IPS-15b (cell line): Measurements from ENCODE around the gene PRKCA.
"Not testable (repeated sequence)": the region's sequence is repeated elsewhere in the genome, so short reads cannot be mapped to it uniquely, and the experiment has no call there.

ENCODE experiments used
- H3K27me3 ChIP-seq: one replicate; pipeline ENCODE4 v1.6.1; 2013; ENCODE audit warnings: low read length; ENCODE audit not compliant: control insufficient read depth, insufficient read depth
- H3K36me3 ChIP-seq: one replicate; pipeline ENCODE4 v1.6.1; 2013; ENCODE audit warnings: low read length; ENCODE audit not compliant: control insufficient read depth, insufficient read depth
- H3K4me1 ChIP-seq: one replicate; pipeline ENCODE4 v1.6.1; 2013; ENCODE audit warnings: mild to moderate bottlenecking, low read length; ENCODE audit not compliant: control insufficient read depth, insufficient read depth
- H3K4me3 ChIP-seq: one replicate; pipeline ENCODE4 v1.5.1; 2013; ENCODE audit warnings: low read depth, low read length
- H3K9ac ChIP-seq: one replicate; pipeline ENCODE4 v1.6.1; 2013; ENCODE audit warnings: low read depth, mild to moderate bottlenecking, low read length
- H3K9me3 ChIP-seq: one replicate; pipeline ENCODE4 v1.6.1; 2013; ENCODE audit warnings: mild to moderate bottlenecking, low read length; ENCODE audit not compliant: control insufficient read depth, insufficient read depth

The PRKCA gene

DNA sequence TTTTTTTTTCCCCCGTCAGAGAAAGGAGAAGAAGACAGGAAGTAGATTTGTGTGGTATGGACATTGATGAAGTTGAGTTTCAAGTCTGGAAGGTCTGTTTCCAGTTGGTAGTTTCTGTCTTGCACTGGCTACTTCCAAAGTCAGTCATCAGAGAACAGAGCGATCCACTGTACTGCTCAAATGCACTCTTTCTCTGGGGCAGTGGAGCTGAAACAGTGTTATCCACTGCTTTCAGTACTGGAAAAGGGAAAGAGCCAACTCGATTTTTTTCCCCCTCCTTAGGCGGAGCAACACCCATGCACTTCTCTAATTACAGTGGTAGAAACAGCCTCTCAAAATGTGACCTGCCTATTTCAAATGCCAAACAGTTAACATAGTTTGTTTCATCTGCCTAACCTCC, 7.4 kb downstream of the PRKCA start:
- Histone ChIP-seq H3K9me3 (no peaks in the 10 kb centered on the region), H3K27me3 (no peaks in the 10 kb centered on the region), H3K4me1 (peaks cover 9% of the 10 kb centered on the region), H3K4me3 (no peak overlapping the region), H3K36me3 (no peaks in the 10 kb centered on the region), H3K9ac (no peak overlapping the region)

DNA sequence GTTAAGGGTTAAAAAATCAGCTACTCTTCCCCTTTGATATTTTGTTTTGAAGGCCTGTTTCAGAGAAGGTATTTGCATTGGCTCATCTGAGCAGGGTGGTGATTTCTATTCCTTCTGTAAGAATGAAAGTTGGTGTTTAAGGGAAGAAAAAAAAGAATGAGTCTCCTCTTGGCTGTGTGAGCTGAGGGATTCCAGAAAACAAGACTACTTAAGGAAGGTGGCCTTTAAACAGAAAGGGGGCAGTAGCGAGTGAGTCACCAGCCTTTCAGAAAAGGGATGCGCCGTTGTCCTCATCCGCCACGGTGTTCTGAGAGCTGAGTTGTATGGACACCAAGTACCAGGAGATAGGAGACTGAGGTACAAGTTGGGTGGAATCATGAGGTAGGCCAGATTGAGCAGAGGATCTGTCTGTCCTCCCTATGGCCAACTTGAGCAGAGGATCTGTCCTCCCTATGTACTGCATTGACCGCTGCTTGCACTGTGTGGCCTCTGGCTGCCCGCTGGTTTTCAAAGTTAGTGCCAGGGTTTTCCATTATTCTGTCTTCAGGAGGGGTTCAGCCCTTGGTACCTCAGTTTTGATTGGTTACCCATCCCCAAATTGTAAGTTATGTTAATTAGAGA, 8.2 kb downstream of the PRKCA start:
- Histone ChIP-seq H3K4me1 (peaks cover 9% of the 10 kb centered on the region), H3K4me3 (no peak overlapping the region), H3K9ac (no peak overlapping the region), H3K9me3 (no peaks in the 10 kb centered on the region), H3K36me3 (no peaks in the 10 kb centered on the region), H3K27me3 (no peaks in the 10 kb centered on the region)

DNA sequence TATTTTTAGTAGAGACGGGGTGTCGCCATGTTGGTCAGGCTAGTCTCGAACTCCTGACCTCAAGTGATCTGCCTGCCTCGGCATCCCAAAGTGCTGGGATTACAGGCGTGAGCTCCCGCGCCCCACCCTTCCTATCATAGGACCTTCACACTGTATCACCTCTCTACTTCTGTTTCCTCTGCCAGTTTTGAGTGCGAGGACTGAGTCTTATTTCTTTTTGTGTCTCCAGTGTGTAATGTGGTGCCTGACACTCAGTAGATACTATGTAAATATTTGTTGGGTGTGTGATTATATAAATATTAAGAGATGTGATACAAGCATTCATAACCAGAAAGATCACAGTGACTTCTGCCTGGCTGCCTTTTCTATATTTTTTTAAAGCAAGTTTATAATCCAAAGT, 10.5 kb downstream of the PRKCA start:
- no peaks in the 10 kb centered on the region for H3K27me3 ChIP-seq
- no peaks in the 10 kb centered on the region for H3K9me3 ChIP-seq
- no peaks in the 10 kb centered on the region for H3K36me3 ChIP-seq
- H3K9ac ChIP-seq = no peak overlapping the region
- H3K4me1 ChIP-seq = peaks cover 9% of the 10 kb centered on the region
- H3K4me3 ChIP-seq = no peak overlapping the region

DNA sequence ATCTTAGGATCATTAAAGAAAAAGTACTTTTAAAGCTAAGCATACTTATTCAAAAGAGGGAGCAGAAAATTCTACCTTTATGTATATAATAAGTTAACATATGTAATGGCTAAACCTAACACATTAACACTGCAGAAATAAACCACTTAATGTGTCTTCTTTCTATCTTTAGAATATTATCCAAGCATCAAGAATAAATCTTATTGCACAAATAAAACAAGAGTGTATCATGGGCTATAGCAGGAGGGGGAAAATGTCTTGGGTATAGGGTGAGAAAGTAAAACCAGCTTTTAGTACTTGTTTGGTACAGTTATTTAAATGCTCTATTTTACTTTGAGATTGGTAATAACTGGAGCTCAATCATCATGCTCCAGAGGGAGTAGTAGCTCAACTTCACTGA, 10.9 kb downstream of the PRKCA start:
- H3K9ac ChIP-seq = no peak overlapping the region
- H3K9me3 ChIP-seq = no peaks in the 10 kb centered on the region
- H3K27me3 ChIP-seq = no peaks in the 10 kb centered on the region
- peaks cover 9% of the 10 kb centered on the region for H3K4me1 ChIP-seq
- no peak overlapping the region for H3K4me3 ChIP-seq
- no peaks in the 10 kb centered on the region for H3K36me3 ChIP-seq

DNA sequence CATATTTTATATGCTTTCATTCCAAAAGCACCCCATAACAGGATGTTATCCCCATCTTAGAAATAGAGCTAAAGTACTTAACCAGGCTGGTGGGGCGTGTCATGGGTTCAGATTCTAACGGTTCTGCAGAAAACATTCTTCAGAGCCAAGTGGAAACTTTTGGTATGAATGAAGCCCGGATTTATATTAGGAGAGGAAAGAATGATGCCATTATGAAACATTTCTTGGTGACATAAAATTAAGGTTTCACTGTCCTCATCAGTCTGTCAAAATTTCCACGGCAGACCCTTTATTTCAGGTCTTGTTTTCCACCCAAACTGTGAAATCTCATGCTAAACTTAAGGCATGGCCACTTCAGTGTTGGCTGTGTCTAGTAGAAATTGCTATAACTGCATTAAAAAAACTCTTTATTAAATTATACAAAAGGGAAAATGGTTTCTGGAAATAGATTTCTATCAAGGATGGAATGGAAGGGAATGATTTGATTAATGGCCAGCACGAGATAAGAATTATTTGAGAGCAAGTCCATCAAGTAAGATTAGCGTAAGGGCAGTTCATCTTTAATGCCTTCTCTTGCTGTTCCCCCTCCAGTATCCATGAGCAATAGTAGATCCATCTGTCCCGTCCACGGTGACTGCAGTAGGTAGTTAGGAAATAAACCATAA, 11.7 kb downstream of the PRKCA start:
- H3K9me3 ChIP-seq = no peaks in the 10 kb centered on the region
- H3K9ac ChIP-seq = no peak overlapping the region
- H3K4me1 ChIP-seq = peaks cover 9% of the 10 kb centered on the region
- no peaks in the 10 kb centered on the region for H3K27me3 ChIP-seq
- no peak overlapping the region for H3K4me3 ChIP-seq
- H3K36me3 ChIP-seq = no peaks in the 10 kb centered on the region

DNA sequence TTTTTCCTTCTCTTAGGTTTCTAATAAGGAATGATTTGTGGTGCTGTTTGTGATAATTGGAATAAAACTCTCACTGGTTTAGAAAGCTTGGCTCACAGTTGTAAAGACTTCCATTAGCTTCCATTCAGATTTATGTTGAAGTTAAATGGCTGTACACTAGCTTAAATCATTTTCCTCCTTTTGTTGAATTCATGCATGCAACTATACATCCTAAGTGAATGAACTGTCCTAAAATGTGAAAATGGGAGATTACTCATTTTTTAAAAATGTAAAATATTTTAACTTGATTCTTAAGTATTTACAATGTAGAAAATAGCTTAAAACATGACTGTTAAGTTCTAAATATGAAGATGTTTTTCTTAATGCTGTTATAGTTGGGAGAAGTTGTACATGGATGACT, 15.2 kb downstream of the PRKCA start:
- Histone ChIP-seq H3K36me3 (no peaks in the 10 kb centered on the region), H3K9ac (no peak overlapping the region), H3K9me3 (peaks cover 2% of the 10 kb centered on the region), H3K4me3 (no peak overlapping the region), H3K27me3 (no peaks in the 10 kb centered on the region), H3K4me1 (no peaks in the 10 kb centered on the region)

DNA sequence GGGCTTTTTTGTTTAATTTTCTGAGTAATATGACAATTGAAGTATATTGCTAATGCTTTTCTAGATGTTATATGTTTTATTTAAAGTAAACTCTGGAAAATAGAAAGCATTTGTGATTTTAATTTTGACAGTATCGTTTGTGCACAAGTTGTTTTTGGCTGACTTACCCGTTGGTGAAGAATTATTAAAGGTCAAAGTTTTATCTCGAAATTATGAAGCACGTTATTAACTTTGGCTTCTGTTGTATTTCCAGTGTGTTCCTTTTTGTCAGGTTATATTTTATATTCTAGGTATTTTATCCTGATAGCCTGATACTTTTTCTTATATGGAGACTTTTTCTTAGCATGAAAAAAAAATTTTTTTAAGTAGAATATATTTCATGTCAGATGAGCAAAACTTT, 16.8 kb downstream of the PRKCA start:
- no peak overlapping the region for H3K9ac ChIP-seq
- peaks cover 2% of the 10 kb centered on the region for H3K9me3 ChIP-seq
- no peaks in the 10 kb centered on the region for H3K36me3 ChIP-seq

DNA sequence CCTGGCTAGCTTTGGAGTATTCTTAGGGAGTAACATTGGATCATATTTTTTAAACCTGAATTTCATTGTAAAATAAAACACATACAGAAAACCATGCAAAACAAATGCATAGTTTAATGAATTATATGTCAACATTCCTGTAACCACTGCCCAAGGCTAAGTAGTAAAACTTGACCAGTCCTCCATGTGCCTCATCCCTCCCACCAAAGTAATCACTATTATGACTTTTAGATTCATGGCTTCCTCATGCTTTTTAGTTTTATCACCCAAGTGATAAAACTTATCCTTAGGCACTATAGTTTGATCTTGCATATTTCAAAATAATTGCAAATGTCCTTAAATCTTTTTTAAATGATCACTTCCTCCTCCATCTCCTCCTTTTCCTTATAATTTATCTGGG, 20.4 kb downstream of the PRKCA start:
- no peak overlapping the region for H3K9ac ChIP-seq
- no peaks in the 10 kb centered on the region for H3K36me3 ChIP-seq
- peaks cover 2% of the 10 kb centered on the region for H3K9me3 ChIP-seq
- H3K4me3 ChIP-seq = no peak overlapping the region
- no peaks in the 10 kb centered on the region for H3K4me1 ChIP-seq
- H3K27me3 ChIP-seq = no peaks in the 10 kb centered on the region

More for the DNA sequence above, 16.8 kb downstream of the PRKCA start:
- Histone ChIP-seq H3K27me3 (no peaks in the 10 kb centered on the region), H3K4me1 (no peaks in the 10 kb centered on the region), H3K4me3 (no peak overlapping the region)

DNA sequence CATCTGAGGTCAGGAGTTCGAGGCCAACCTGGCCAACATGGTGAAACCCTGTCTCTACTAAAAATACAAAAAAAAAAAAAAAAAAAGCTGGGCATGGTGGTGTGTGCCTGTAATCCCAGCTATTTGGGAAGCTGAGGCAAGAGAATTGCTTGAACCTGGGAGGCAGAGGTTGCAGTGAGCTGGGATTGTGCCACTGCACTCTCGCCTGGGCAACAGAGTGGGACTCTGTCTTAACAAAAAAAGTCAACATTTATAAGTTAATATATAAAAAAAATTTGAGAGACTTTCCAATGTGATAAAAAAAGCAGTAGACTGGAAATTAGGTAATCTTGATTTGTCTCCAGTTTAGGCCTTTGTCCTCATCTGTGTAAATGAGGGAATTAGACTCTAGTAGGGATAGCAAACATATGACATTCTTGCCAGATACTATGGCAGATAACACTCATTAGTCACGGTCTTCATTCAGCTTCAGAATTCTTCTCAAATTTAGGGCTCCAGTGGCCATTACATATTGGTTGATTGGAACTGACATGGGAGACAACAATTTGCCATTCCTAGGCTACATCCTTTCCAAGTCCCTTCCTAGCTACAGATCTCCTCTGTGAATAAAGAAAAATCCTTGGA, 22.1 kb downstream of the PRKCA start:
- H3K4me1 ChIP-seq, H3K36me3 ChIP-seq, H3K4me3 ChIP-seq, H3K9me3 ChIP-seq, H3K27me3 ChIP-seq, H3K9ac ChIP-seq: not testable (repeated sequence)

DNA sequence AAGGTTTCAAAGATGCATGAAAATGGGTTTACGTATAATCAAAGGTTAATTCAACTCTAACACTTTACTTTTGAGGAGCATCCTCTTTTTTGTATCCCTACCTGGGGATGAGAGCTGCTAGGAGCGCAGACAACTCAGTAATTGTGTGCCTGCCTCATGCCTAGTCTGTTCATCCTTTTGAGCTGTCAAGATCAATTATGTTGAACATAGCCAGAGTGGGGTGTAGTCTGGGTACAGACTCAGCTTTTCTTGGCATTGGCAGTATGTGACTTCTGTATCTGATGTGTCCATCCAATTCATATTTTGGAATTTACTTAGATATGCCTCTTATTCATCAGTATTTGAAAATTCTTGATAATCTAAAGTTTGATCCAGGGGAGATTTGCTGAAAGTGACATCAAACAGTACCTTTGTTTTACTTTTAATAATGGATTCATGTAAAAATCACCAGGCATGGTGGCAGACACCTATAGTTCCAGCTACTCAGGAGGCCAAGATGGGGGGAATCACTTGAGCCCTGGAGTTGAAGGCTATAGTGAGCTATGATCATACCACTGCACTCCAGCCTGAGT, 24.1 kb downstream of the PRKCA start:
- Histone ChIP-seq H3K4me1 (no peaks in the 10 kb centered on the region), H3K4me3 (no peak overlapping the region), H3K27me3 (no peaks in the 10 kb centered on the region), H3K9ac (no peak overlapping the region), H3K9me3 (no peaks in the 10 kb centered on the region), H3K36me3 (no peaks in the 10 kb centered on the region)

DNA sequence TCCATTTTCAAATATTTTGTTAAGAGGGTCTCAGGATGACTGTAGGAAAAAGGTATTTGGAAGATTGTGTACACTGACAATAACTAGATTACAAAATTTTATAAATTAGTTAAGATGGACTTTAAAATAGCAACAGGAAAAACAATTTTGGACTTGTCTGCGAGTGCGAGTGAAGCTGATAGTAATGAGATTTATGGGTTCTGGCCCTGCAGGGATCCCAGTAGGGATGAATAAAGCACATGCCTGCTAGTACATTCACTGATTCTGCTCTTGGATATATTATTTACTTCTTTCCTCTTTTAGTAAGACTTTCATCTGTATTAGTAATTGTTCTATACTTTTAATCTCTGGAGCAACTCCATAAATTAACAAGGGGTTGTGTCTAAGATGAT, 28.2 kb downstream of the PRKCA start:
- H3K4me1 ChIP-seq = no peaks in the 10 kb centered on the region
- H3K9ac ChIP-seq = no peak overlapping the region
- H3K9me3 ChIP-seq = no peaks in the 10 kb centered on the region
- no peak overlapping the region for H3K4me3 ChIP-seq
- H3K36me3 ChIP-seq = no peaks in the 10 kb centered on the region
- H3K27me3 ChIP-seq = no peaks in the 10 kb centered on the region
